MCF 10A (cell line): Measurements from ENCODE around the gene BIK. TPM values are rescaled to one million over a fixed set of nuclear protein-coding genes. Genes with fewer than 3 reads are reported as not detected.

Experiments
- BruUV-seq: library from RNA; stranded (reverse); fragments of 400-500 nt; replicated peaks from 2 replicates; lab custom pipeline; 2021; lab: Mats Ljungman, UMichigan
- CTCF ChIA-PET: fragments of 300-600 bp; sonication (Branson Sonifier 250); formaldehyde crosslinking; extraction: SDS; loops from one replicate; lab custom pipeline; 2021; ENCODE audit warnings: antibody characterized with exemption, inconsistent platforms; lab: Yijun Ruan, JAX
- POLR2A ChIA-PET: fragments of 300-600, 350-650 bp; sonication (Branson Sonifier 250); formaldehyde crosslinking; extraction: SDS; loops from one replicate; lab custom pipeline; 2020; ENCODE audit warnings: antibody characterized with exemption, inconsistent platforms; lab: Yijun Ruan, JAX
- DNase-seq: peaks from one replicate; pipeline ENCODE4 v3.0.0-alpha.2; 2018; ENCODE audit not compliant: unreplicated experiment
- H3K27ac Mint-ChIP-seq: one replicate; pipeline ENCODE4 v1.8.0; 2022; ENCODE audit warnings: mild to moderate bottlenecking, low read depth, mixed read lengths; ENCODE audit not compliant: unreplicated experiment
- H3K27me3 Mint-ChIP-seq: one replicate; pipeline ENCODE4 v1.8.0; 2022; ENCODE audit warnings: mixed read lengths; ENCODE audit not compliant: insufficient read depth, unreplicated experiment
- H3K36me3 Mint-ChIP-seq: one replicate; pipeline ENCODE4 v1.8.0; 2022; ENCODE audit warnings: mild to moderate bottlenecking, moderate library complexity, mixed read lengths; ENCODE audit not compliant: insufficient read depth, unreplicated experiment
- H3K4me1 Mint-ChIP-seq: one replicate; pipeline ENCODE4 v1.8.0; 2022; ENCODE audit warnings: mixed read lengths; ENCODE audit not compliant: insufficient read depth, unreplicated experiment
- H3K4me3 Mint-ChIP-seq: one replicate; pipeline ENCODE4 v1.8.0; 2022; ENCODE audit warnings: mild to moderate bottlenecking, moderate library complexity, mixed read lengths; ENCODE audit not compliant: unreplicated experiment
- H3K9me3 Mint-ChIP-seq: one replicate; pipeline ENCODE4 v1.8.0; 2022; ENCODE audit warnings: mixed read lengths; ENCODE audit not compliant: unreplicated experiment
- intact Hi-C: fragments of 100-400 bp; cut with micrococcal nuclease; formaldehyde crosslinking; loops from 2 replicates; pipeline ENCODE4 v1.14.1; 2022
- total RNA-seq: library from RNA; stranded (reverse); gene quantifications from 2 replicates; pipeline ENCODE4 v1.2.3, GENCODE V29; 2022
- TF ChIP-seq, protein P1 (sequence below): fragments of 200-600 bp; IDR thresholded peaks from one replicate; pipeline ENCODE4 v1.8.0; 2022; ENCODE audit warnings: antibody characterized with exemption, mild to moderate bottlenecking; ENCODE audit not compliant: unreplicated experiment

Gene BIK
- total RNA-seq, 1 experiment from 2014 or later = 10.0 TPM

DNA sequence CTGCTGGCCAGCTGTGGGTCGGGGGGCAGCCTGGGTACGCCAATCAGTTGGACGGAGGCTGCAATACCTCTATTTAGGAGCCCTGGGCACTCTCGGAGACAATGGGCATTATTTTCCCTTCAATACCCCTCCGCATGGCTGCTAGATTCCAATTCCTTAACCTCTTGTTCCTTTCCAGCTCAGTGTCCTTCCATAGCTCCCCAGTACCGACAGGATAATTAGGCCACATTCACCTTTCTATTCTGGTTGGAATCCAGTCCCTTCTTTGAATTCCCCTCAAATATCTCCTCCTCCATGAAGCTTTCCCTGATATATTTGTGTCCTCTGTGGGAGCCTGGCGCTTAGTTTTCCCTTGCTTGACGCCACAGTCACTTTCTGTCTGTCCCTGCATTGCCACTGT is 4.2 kb upstream of the BIK start:
- Mint-ChIP-seq H3K27me3 (no peaks in the 10 kb centered on the region), H3K4me1 (peaks cover 6% of the 10 kb centered on the region), H3K4me3 (no peak overlapping the region), H3K36me3 (no peaks in the 10 kb centered on the region), H3K9me3 (no peaks in the 10 kb centered on the region), H3K27ac (no peak overlapping the region)
- DNase-seq = no peak
- no TSS peak for BruUV-seq
- ChIA-PET POLR2A (no interaction called here), CTCF (no interaction called here)
- intact Hi-C loops = no loop called here
- TF ChIP-seq, protein P1, sequence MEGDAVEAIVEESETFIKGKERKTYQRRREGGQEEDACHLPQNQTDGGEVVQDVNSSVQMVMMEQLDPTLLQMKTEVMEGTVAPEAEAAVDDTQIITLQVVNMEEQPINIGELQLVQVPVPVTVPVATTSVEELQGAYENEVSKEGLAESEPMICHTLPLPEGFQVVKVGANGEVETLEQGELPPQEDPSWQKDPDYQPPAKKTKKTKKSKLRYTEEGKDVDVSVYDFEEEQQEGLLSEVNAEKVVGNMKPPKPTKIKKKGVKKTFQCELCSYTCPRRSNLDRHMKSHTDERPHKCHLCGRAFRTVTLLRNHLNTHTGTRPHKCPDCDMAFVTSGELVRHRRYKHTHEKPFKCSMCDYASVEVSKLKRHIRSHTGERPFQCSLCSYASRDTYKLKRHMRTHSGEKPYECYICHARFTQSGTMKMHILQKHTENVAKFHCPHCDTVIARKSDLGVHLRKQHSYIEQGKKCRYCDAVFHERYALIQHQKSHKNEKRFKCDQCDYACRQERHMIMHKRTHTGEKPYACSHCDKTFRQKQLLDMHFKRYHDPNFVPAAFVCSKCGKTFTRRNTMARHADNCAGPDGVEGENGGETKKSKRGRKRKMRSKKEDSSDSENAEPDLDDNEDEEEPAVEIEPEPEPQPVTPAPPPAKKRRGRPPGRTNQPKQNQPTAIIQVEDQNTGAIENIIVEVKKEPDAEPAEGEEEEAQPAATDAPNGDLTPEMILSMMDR = no peak

DNA sequence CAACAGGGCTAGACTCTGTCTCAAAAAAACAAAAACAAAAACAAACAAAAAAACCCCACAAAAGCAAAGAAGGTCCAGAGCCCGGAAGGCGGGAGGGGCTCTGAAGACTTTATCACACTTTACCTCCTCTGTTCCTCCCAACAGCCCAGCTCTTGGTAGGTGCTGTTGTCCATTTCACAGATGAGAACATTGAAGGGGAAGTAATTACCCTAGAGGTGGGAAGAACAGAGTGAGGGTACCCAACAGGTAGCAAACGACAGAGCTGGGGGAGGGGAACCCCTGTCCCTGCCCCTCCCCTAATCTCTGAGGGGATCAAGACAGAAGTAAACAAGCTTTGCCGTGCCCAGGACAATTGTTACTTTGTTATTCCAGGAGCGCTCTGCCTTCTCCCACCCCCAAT is 1.0 kb upstream of the BIK start:
- H3K9me3 Mint-ChIP-seq = no peaks in the 10 kb centered on the region
- TF ChIP-seq, protein P1 = no peak
- intact Hi-C loops = no loop called here
- no peak overlapping the region for H3K27ac Mint-ChIP-seq
- no peaks in the 10 kb centered on the region for H3K36me3 Mint-ChIP-seq
- no peak for DNase-seq
- no peaks in the 10 kb centered on the region for H3K27me3 Mint-ChIP-seq
- ChIA-PET POLR2A (interaction anchor here (1.2 kb wide), 1 partner anchor 11 kb away, joined by 4 read pairs; no protein-coding TSS in a partner anchor), CTCF (interaction anchor here (0.6 kb wide), 1 partner anchor 37 kb away, joined by 3 read pairs; no protein-coding TSS in a partner anchor)
- no peaks in the 10 kb centered on the region for H3K4me1 Mint-ChIP-seq
- peak overlapping the region; percentile 8 for H3K4me3 Mint-ChIP-seq
- no TSS peak for BruUV-seq

DNA sequence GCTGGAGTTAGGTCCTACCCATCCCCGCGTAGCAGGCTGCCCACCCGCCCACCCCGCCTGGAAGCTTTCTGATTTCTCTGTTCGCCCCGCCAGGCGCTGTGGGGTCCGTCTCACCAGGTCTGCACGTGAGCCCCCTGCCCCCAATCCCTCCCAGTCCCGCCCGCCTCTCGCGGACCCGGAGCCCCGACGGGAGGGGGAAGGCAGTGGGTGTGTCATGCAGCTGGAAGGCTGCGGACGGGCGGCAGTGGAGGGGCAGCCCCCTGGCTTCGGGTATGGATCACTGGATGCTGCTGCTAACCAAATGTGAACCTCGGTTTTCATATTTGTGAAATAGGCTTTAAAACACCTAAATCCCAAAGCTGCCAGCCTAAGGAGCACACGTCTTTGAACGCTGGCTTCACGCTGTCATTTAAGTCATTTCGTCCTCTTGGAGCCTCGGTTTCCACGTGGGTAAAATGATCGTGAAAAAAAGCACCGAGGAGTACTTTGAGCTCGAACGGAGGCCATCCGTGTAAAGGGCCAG is 568 bp upstream of the BIK start:
- H3K4me3 Mint-ChIP-seq = peak overlapping the region; percentile 69
- H3K9me3 Mint-ChIP-seq = no peaks in the 10 kb centered on the region
- ChIA-PET CTCF (interaction anchor here (0.6 kb wide), 2 partner anchors 36 to 474 kb away, joined by 3 read pairs; no protein-coding TSS in a partner anchor), POLR2A (interaction anchor here (0.6 to 1.2 kb wide), 2 partner anchors 11 to 54 kb away, joined by 3 to 4 read pairs; no protein-coding TSS in a partner anchor)
- no peaks in the 10 kb centered on the region for H3K27me3 Mint-ChIP-seq
- H3K4me1 Mint-ChIP-seq = no peaks in the 10 kb centered on the region
- no peak for DNase-seq
- no TSS peak for BruUV-seq
- H3K36me3 Mint-ChIP-seq = no peaks in the 10 kb centered on the region
- TF ChIP-seq, protein P1 = no peak
- intact Hi-C loops = loop anchor here (5.0 kb wide), 1 partner anchor 42 kb away; the partner anchor contains the start of gene TSPO
- H3K27ac Mint-ChIP-seq = no peak overlapping the region

DNA sequence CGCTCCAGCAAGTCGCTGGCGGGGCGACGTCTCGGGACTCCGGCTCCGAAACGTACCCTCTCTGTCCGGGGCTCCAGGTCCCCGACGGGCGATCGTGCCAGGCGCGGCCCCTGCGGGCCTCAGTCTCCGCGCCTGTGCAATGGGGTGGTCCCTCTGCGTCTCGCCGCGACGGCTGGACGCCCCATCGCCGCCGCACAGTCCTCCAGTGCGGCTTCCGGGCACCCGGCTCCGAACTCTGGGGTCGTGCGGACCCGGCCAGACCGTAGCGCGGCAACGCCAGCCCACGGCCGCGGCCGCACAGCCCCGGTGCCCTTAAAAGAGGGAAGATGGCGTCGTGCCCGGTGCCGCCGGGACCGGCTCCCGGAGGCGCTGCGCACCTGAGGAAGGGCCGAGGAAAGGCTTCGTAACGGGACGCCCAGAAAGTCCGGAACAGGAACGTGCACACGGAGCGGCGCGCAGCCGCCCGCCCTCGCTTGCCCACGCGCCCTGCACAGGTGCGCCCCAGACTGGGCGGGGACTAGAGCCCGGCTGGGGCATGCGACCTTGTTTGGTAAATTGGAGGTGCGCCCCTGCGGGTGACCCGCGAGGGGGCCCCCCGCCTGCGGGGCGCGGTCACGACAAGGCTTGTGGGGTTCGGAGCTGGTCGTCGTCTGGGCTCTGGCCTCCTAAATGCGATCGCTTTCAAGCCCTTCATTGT is 525 bp downstream of the BIK start:
- DNase-seq = peak; percentile 50
- BruUV-seq = no TSS peak
- no peaks in the 10 kb centered on the region for H3K36me3 Mint-ChIP-seq
- H3K27me3 Mint-ChIP-seq = no peaks in the 10 kb centered on the region
- H3K9me3 Mint-ChIP-seq = no peaks in the 10 kb centered on the region
- H3K4me1 Mint-ChIP-seq = no peaks in the 10 kb centered on the region
- TF ChIP-seq, protein P1 = no peak
- peak overlapping the region; percentile 69 for H3K4me3 Mint-ChIP-seq
- CTCF ChIA-PET = interaction anchor here (0.6 kb wide), 1 partner anchor 10 kb away, joined by 3 read pairs; no protein-coding TSS in a partner anchor
- intact Hi-C loops = loop anchor here (5.0 kb wide), 1 partner anchor 41 kb away; the partner anchor contains the start of gene TSPO
- no peak overlapping the region for H3K27ac Mint-ChIP-seq
- POLR2A ChIA-PET = interaction anchor here (0.7 to 0.8 kb wide), 2 partner anchors 13 to 315 kb away, joined by 3 read pairs; no protein-coding TSS in a partner anchor
